ENCODE measurements around the gene SESN1. TPM values are rescaled to one million over a fixed set of nuclear protein-coding genes. Genes with fewer than 3 reads are reported as not detected.

The SESN1 gene
- polyA plus RNA-seq, 1 donor (not counting 4 experiments of a cell fraction or from before 2014, with no cell fraction given): 21.4 TPM

DNA sequence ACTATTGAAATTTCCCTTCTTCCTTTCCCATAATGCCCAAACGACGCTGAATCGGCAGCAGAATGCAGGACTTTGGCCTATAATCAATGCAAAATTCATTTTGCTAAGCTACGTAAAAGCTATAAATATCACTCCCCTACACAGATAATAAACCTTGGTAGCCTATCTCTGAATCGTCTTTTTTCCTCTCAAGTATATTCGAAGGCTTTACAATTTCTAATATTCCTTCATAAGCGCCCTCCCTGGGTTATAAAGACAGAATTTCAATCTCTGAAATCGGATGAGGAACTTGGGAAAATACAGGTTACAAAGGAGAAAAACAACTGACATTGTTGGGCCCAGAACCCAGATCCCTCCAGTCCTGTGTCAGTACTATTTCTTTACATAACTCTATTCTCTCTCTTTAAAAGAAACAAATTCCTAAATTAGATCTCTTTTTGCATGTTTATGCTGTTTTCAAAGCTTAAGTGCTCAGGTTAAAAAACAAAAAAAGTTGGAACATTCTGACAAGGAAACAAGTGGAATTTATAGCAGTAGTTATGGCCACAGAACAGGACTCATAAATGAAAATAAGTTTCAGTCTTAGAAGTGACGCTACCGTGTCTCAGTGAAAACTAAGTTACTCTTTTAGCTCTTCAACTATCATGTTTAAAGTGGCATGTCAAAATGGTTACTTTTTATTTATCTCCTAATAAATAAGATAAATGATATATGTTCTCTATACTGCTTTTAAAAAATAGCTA, 84.5 kb downstream of the SESN1 start:
- Histone ChIP-seq H4K20me1 (ENCODE audit: control insufficient read depth, extremely low read depth, insufficient read depth, low read length) (no peaks in the 10 kb centered on the region), H3K79me2 (ENCODE audit: control insufficient read depth, insufficient read depth, low read length) (peaks cover 26% of the 10 kb centered on the region), H3K9ac (ENCODE audit: control insufficient read depth, extremely low read depth, insufficient read depth, low read length) (peak overlapping the region; percentile 94), H3K36me3 (ENCODE audit: control insufficient read depth in 2 of 2, extremely low read depth in 1 of 2, insufficient read depth in 2 of 2, low read length in 2 of 2) (no peaks in the 10 kb centered on the region), H3K27ac (ENCODE audit: control insufficient read depth, insufficient read depth, low read length) (peak overlapping the region; percentile 96), H3K4me3 (ENCODE audit: control insufficient read depth in 2 of 3, extremely low read depth in 1 of 3, insufficient read depth in 2 of 3, low read depth in 1 of 3, low read length in 3 of 3) (peak overlapping the region; percentile 73 to 99 (median 95)), H3K4me2 (ENCODE audit: control insufficient read depth, extremely low read depth, insufficient read depth, low read depth, low read length) (peak overlapping the region; percentile 99), H3K9me1 (ENCODE audit: control insufficient read depth, extremely low read depth, insufficient read depth, low read length) (no peaks in the 10 kb centered on the region), H3K4me1 (ENCODE audit: control insufficient read depth, extremely low read depth, insufficient read depth, low read length) (peaks cover 21% of the 10 kb centered on the region), H2AFZ (ENCODE audit: control insufficient read depth, low read length) (peak overlapping the region; percentile 99), H3K27me3 (ENCODE audit: control insufficient read depth, extremely low read depth, insufficient read depth, low read length) (no peaks in the 10 kb centered on the region), H3K9me3 (ENCODE audit: control insufficient read depth, low read depth, low read length) (no peaks in the 10 kb centered on the region)
- FAIRE-seq (no peak), DNase-seq (ENCODE audit: low read depth, low spot score) (no peak)
- dilution Hi-C loops (cut with MboI; ENCODE audit: extremely low pct_ligation_motif_present, low sequenced_read_pairs): no loop called here
- no peak for TF ChIP-seq EZH2 (IDR thresholded peaks at IDR 0.05; ENCODE audit: low read length)
- TF ChIP-seq, protein P1, sequence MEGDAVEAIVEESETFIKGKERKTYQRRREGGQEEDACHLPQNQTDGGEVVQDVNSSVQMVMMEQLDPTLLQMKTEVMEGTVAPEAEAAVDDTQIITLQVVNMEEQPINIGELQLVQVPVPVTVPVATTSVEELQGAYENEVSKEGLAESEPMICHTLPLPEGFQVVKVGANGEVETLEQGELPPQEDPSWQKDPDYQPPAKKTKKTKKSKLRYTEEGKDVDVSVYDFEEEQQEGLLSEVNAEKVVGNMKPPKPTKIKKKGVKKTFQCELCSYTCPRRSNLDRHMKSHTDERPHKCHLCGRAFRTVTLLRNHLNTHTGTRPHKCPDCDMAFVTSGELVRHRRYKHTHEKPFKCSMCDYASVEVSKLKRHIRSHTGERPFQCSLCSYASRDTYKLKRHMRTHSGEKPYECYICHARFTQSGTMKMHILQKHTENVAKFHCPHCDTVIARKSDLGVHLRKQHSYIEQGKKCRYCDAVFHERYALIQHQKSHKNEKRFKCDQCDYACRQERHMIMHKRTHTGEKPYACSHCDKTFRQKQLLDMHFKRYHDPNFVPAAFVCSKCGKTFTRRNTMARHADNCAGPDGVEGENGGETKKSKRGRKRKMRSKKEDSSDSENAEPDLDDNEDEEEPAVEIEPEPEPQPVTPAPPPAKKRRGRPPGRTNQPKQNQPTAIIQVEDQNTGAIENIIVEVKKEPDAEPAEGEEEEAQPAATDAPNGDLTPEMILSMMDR (optimal IDR thresholded peaks at IDR 0.05 in 1 of 3, IDR thresholded peaks at IDR 0.05 in 1 of 3, conservative IDR thresholded peaks at IDR 0.05 in 1 of 3; ENCODE audit: extremely low read depth in 1 of 3, insufficient read depth in 2 of 3, low read length in 3 of 3): no peak

DNA sequence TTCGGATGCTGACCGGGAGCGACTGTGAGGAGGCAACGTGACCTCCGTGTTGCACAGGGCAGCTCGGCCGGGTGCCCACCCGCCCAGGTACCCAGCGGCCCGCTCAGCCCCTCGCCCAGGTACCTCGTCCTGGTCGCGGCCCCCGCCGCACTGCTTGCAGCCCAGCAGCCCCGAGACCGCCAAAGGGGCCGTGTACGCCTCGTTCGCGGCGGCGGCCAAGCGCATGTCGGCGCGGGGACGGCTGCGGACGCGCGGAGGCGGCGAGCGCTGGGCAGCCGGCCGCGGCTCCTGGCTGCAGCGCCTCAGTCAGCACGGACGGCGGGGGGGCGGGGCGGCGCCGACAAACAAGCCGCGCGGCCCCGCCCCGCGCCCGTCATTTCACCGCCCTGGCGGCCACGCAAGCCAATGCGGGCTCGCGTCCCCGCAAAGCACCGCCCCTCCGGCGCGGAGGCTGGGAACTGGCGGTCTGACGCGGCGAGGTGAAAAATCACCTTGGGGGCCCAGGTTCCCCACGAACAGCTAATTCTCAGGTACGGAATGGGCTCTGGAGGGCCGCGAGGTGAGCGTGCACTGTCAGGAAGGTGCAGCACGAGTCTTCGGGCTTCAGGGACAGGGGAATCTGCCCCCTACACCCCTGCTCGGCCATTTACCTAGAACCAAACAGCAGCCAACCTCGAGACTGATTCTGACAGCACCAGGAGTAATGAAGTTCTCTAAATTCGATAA, 85.2 kb downstream of the SESN1 start:
- Histone ChIP-seq H3K36me3 (ENCODE audit: control insufficient read depth in 2 of 2, extremely low read depth in 1 of 2, insufficient read depth in 2 of 2, low read length in 2 of 2) (no peaks in the 10 kb centered on the region), H3K4me1 (ENCODE audit: control insufficient read depth, extremely low read depth, insufficient read depth, low read length) (peaks cover 14% of the 10 kb centered on the region), H3K9ac (ENCODE audit: control insufficient read depth, extremely low read depth, insufficient read depth, low read length) (peak overlapping the region; percentile 94), H3K27ac (ENCODE audit: control insufficient read depth, insufficient read depth, low read length) (peak overlapping the region; percentile 96), H3K9me1 (ENCODE audit: control insufficient read depth, extremely low read depth, insufficient read depth, low read length) (no peaks in the 10 kb centered on the region), H3K9me3 (ENCODE audit: control insufficient read depth, low read depth, low read length) (no peaks in the 10 kb centered on the region), H4K20me1 (ENCODE audit: control insufficient read depth, extremely low read depth, insufficient read depth, low read length) (no peaks in the 10 kb centered on the region), H3K4me3 (ENCODE audit: control insufficient read depth in 2 of 3, extremely low read depth in 1 of 3, insufficient read depth in 2 of 3, low read depth in 1 of 3, low read length in 3 of 3) (peak overlapping the region; percentile 88 to 99 (median 95)), H3K79me2 (ENCODE audit: control insufficient read depth, insufficient read depth, low read length) (peaks cover 32% of the 10 kb centered on the region), H3K27me3 (ENCODE audit: control insufficient read depth, extremely low read depth, insufficient read depth, low read length) (no peaks in the 10 kb centered on the region), H3K4me2 (ENCODE audit: control insufficient read depth, extremely low read depth, insufficient read depth, low read depth, low read length) (peak overlapping the region; percentile 99), H2AFZ (ENCODE audit: control insufficient read depth, low read length) (peak overlapping the region; percentile 99)
- dilution Hi-C loops (cut with MboI; ENCODE audit: extremely low pct_ligation_motif_present, low sequenced_read_pairs): no loop called here
- FAIRE-seq (peak; percentile 63), DNase-seq (ENCODE audit: low read depth, low spot score) (no peak)
- TF ChIP-seq EZH2 (IDR thresholded peaks at IDR 0.05; ENCODE audit: low read length): no peak
- TF ChIP-seq, protein P1 (optimal IDR thresholded peaks at IDR 0.05 in 1 of 3, IDR thresholded peaks at IDR 0.05 in 1 of 3, conservative IDR thresholded peaks at IDR 0.05 in 1 of 3; ENCODE audit: extremely low read depth in 1 of 3, insufficient read depth in 2 of 3, low read length in 3 of 3): no peak

All from keratinocyte (primary cell).